ENCODE results near the gene CD7.
"Not testable (repeated sequence)": the region's sequence is repeated elsewhere in the genome, so short reads cannot be mapped to it uniquely, and the experiment has no call there.

GRCh38 chr17:82359451-82360074, 42.2 kb upstream of the CD7 start:
- not testable (repeated sequence) for TF ChIP-seq POLR2A (IDR thresholded peaks at IDR 0.05; ENCODE audit: low read depth, low read length); POLR2AphosphoS5 (IDR thresholded peaks at IDR 0.05; ENCODE audit: insufficient read depth, low read depth, low read length); EZH2 (IDR thresholded peaks at IDR 0.05; ENCODE audit: borderline replicate concordance, low read depth, low read length, severe bottlenecking); JUN (IDR thresholded peaks at IDR 0.05; ENCODE audit: borderline replicate concordance, insufficient read depth, insufficient read length, low read depth); FOS (IDR thresholded peaks at IDR 0.05; ENCODE audit: borderline replicate concordance, insufficient read depth, low read length); MYC (IDR thresholded peaks at IDR 0.05; ENCODE audit: low read depth, low read length)
- TF ChIP-seq, protein P1, sequence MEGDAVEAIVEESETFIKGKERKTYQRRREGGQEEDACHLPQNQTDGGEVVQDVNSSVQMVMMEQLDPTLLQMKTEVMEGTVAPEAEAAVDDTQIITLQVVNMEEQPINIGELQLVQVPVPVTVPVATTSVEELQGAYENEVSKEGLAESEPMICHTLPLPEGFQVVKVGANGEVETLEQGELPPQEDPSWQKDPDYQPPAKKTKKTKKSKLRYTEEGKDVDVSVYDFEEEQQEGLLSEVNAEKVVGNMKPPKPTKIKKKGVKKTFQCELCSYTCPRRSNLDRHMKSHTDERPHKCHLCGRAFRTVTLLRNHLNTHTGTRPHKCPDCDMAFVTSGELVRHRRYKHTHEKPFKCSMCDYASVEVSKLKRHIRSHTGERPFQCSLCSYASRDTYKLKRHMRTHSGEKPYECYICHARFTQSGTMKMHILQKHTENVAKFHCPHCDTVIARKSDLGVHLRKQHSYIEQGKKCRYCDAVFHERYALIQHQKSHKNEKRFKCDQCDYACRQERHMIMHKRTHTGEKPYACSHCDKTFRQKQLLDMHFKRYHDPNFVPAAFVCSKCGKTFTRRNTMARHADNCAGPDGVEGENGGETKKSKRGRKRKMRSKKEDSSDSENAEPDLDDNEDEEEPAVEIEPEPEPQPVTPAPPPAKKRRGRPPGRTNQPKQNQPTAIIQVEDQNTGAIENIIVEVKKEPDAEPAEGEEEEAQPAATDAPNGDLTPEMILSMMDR (IDR thresholded peaks at IDR 0.05; ENCODE audit: extremely low read depth in 1 of 2, insufficient read depth in 1 of 2, low read depth in 1 of 2, low read length in 2 of 2): not testable (repeated sequence)
- TF ChIP-seq, protein P2, sequence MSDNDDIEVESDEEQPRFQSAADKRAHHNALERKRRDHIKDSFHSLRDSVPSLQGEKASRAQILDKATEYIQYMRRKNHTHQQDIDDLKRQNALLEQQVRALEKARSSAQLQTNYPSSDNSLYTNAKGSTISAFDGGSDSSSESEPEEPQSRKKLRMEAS (IDR thresholded peaks at IDR 0.05; ENCODE audit: insufficient read depth, insufficient read length): not testable (repeated sequence)

Measured in endothelial cell of umbilical vein (primary cell).